Transverse colon (tissue), 3 donors: ENCODE data around the gene KLHL29.

Experiments
- POLR2A ChIP-seq: fragments of 450-650 bp; IDR thresholded peaks from one replicate; pipeline ENCODE4 v1.6.1; 2016; ENCODE audit warnings: antibody characterized with exemption, mild to moderate bottlenecking, moderate library complexity
- TF ChIP-seq, protein P1 (sequence below), 5 experiments: fragments of 200-600 bp in 3 of 5; fragments of 450-650 bp in 2 of 5; sonication (generic) in 3 of 5; IDR thresholded peaks; 1 replicate in 2 of 5; 2 replicates in 3 of 5; pipeline ENCODE4 v1.5.1; 2016 to 2017; ENCODE audit warnings: antibody characterized with exemption in 5 of 5, inconsistent platforms in 3 of 5, mild to moderate bottlenecking in 2 of 5, moderate library complexity in 1 of 5

DNA sequence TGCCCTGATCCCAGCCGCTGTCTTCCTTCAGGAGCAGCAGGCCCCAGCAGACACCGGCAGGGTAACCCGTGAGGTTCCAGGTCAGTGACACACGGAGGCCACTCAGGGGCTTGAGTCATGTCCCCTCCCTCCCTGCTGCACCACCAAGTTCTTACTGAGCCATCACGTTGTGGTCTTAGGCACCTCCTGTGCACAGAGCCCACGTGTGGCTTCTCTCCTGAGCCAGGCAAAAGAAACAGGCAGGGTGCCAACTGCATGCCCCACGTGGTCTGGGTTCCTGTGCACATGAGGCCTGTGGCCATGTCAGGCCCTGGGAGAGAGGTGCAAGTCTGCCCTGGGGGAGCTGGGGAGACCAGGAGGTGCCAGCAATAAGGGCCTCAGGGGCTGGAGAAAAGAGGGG is 264.8 kb downstream of the KLHL29 start:
- TF ChIP-seq, protein P1, sequence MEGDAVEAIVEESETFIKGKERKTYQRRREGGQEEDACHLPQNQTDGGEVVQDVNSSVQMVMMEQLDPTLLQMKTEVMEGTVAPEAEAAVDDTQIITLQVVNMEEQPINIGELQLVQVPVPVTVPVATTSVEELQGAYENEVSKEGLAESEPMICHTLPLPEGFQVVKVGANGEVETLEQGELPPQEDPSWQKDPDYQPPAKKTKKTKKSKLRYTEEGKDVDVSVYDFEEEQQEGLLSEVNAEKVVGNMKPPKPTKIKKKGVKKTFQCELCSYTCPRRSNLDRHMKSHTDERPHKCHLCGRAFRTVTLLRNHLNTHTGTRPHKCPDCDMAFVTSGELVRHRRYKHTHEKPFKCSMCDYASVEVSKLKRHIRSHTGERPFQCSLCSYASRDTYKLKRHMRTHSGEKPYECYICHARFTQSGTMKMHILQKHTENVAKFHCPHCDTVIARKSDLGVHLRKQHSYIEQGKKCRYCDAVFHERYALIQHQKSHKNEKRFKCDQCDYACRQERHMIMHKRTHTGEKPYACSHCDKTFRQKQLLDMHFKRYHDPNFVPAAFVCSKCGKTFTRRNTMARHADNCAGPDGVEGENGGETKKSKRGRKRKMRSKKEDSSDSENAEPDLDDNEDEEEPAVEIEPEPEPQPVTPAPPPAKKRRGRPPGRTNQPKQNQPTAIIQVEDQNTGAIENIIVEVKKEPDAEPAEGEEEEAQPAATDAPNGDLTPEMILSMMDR (IDR thresholded peaks at IDR 0.05), result no peak
- TF ChIP-seq POLR2A, result no peak
